OCI-LY3 (cell line): ENCODE results near the gene DCTN2.

Experiments
- CTCF ChIP-seq: fragments of 200-600, 300-600 bp; sonication (generic); IDR thresholded peaks from 2 replicates; pipeline ENCODE4 v1.5.1; 2014; ENCODE audit warnings: antibody characterized with exemption, low read length, low read depth
- EZH2phosphoT487 ChIP-seq: fragments of 200-600 bp; shearing (Covaris generic); IDR thresholded peaks from 2 replicates; pipeline ENCODE4 v1.6.1; 2018; ENCODE audit warnings: antibody characterized with exemption, mixed run types, low read depth

- no peak for TF ChIP-seq CTCF
- TF ChIP-seq EZH2phosphoT487: no peak
Observed at GRCh38 chr12:57558864-57559263, 11.9 kb upstream of the DCTN2 start.
